HCT116 (cell line): ENCODE measurements around the gene ABCC10. TPM values are rescaled to one million over a fixed set of nuclear protein-coding genes. Genes with fewer than 3 reads are reported as not detected.

Experiments
- ATAC-seq: fragments of 200-7000 bp; cut with Tn5 transposase; 2 replicates; pipeline ENCODE4 v1.9.1; 2020; ENCODE audit warnings: mild to moderate bottlenecking, moderate library complexity
- BruUV-seq: library from RNA; stranded (reverse); fragments of 400-500 nt; replicated peaks from 2 replicates; lab custom pipeline; 2021; lab: Mats Ljungman, UMichigan
- CTCF ChIA-PET: fragments of 300-600 bp; sonication (Branson Sonifier 250); formaldehyde crosslinking; loops from one replicate; lab custom pipeline; 2021; ENCODE audit warnings: antibody characterized with exemption; lab: Charles Lee
- POLR2A ChIA-PET: fragments of 300-600, 350-600 bp; sonication (Branson Sonifier 250); formaldehyde crosslinking; loops from one replicate; lab custom pipeline; 2021; ENCODE audit warnings: antibody characterized with exemption; lab: Charles Lee
- RAD21 ChIA-PET, 2 experiments: fragments of 300-600 bp; sonication (Branson Sonifier 250); formaldehyde crosslinking; loops; one replicate each; lab custom pipeline; 2023; ENCODE audit warnings: low total read pairs in 2 of 2; ENCODE audit not compliant: uncharacterized antibody in 2 of 2, unreplicated experiment in 2 of 2, low non-redundant PET in 1 of 2; lab: Charles Lee
- DNase-seq: peaks from one replicate; pipeline ENCODE4 v3.0.0-alpha.2; 2010; ENCODE audit warnings: low read depth, low spot score
- H2AFZ ChIP-seq: fragments of 200-600 bp; shearing (Covaris generic), sonication (generic); 2 replicates; pipeline ENCODE4 v1.6.1; 2017; ENCODE audit warnings: low read depth, mixed run types, mixed read lengths, antibody characterized with exemption, low read length; ENCODE audit not compliant: poor library complexity, severe bottlenecking
- H3K27ac ChIP-seq: 2 replicates; pipeline ENCODE4 v1.5.1; 2012; ENCODE audit warnings: low read depth, low read length
- H3K27me3 ChIP-seq: fragments of 200-600 bp; sonication (generic); 2 replicates; pipeline ENCODE4 v1.6.1; 2016; ENCODE audit warnings: mixed run types, low read length, mixed read lengths; ENCODE audit not compliant: insufficient read depth
- H3K36me3 ChIP-seq, 2 experiments: fragments of 200-500 bp in 1 of 2; fragments of 200-600 bp in 1 of 2; sonication (Bioruptor generic) in 1 of 2; sonication (generic) in 1 of 2; 2 replicates each; pipeline versions ENCODE4 v1.5.1 to v1.6.1; 2014 to 2016; ENCODE audit warnings: low read length in 2 of 2, inconsistent platforms in 1 of 2, mixed read lengths in 1 of 2, mixed run types in 1 of 2; ENCODE audit not compliant: insufficient read depth in 2 of 2, control insufficient read depth in 1 of 2
- H3K4me1 ChIP-seq, 2 experiments: fragments of 200-600 bp in 1 of 2; sonication (generic) in 1 of 2; 2 replicates each; pipeline versions ENCODE4 v1.5.1 to v1.6.1; 2012 to 2017; ENCODE audit warnings: low read length in 2 of 2, inconsistent platforms in 1 of 2, mild to moderate bottlenecking in 1 of 2, mixed read lengths in 1 of 2, mixed run types in 1 of 2, moderate library complexity in 1 of 2; ENCODE audit not compliant: insufficient read depth in 2 of 2, control insufficient read depth in 1 of 2
- H3K4me2 ChIP-seq: fragments of 200-600 bp; sonication (generic); 2 replicates; pipeline ENCODE4 v1.6.1; 2017; ENCODE audit warnings: mixed run types, low read length, mixed read lengths
- H3K4me3 ChIP-seq, 2 experiments: fragments of 200-600 bp in 1 of 2; sonication (generic) in 1 of 2; replicated peaks in 1 of 2; 2 replicates each; pipeline ENCODE4 v1.5.1; 2011 to 2016; ENCODE audit warnings: low read length in 2 of 2, control low read depth in 1 of 2, low read depth in 1 of 2, mild to moderate bottlenecking in 1 of 2, mixed read lengths in 1 of 2, mixed run types in 1 of 2
- H3K79me2 ChIP-seq: fragments of 200-600 bp; sonication (generic); 2 replicates; pipeline ENCODE4 v1.6.1; 2017; ENCODE audit warnings: mild to moderate bottlenecking, mixed run types, low read length, moderate library complexity, mixed read lengths; ENCODE audit not compliant: insufficient read depth
- H3K9ac ChIP-seq: fragments of 200-600 bp; sonication (generic); 2 replicates; pipeline ENCODE4 v1.6.1; 2016; ENCODE audit warnings: low read length, mixed read lengths
- H3K9me2 ChIP-seq: fragments of 200-600 bp; sonication (generic), shearing (Covaris generic); 2 replicates; pipeline ENCODE4 v1.6.1; 2017; ENCODE audit warnings: mixed run types, mild to moderate bottlenecking, moderate library complexity; ENCODE audit not compliant: insufficient read depth
- H3K9me3 ChIP-seq, 2 experiments: fragments of 200-500 bp in 1 of 2; fragments of 200-600 bp in 1 of 2; sonication (Bioruptor generic) in 1 of 2; sonication (generic) in 1 of 2; 2 replicates each; pipeline ENCODE4 v1.6.1; 2014 to 2017; ENCODE audit warnings: low read length in 2 of 2, mixed read lengths in 2 of 2, inconsistent platforms in 1 of 2, low read depth in 1 of 2, mild to moderate bottlenecking in 1 of 2, mixed run types in 1 of 2, moderate library complexity in 1 of 2; ENCODE audit not compliant: control insufficient read depth in 1 of 2, insufficient read depth in 1 of 2
- H4K20me1 ChIP-seq: fragments of 200-600 bp; sonication (generic), shearing (Covaris generic); 2 replicates; pipeline ENCODE4 v1.6.1; 2017; ENCODE audit warnings: mixed run types, mild to moderate bottlenecking, moderate library complexity; ENCODE audit not compliant: insufficient read depth
- CEBPB ChIP-seq: IDR thresholded peaks from 2 replicates; pipeline ENCODE4 v1.6.1; 2012; ENCODE audit warnings: low read depth
- EGR1 ChIP-seq: IDR thresholded peaks from 2 replicates; pipeline ENCODE4 v1.6.1; 2012; ENCODE audit warnings: low read depth
- EZH2phosphoT487 ChIP-seq: fragments of 200-600 bp; IDR thresholded peaks from 2 replicates; pipeline ENCODE4 v1.6.1; 2018; ENCODE audit warnings: antibody characterized with exemption, borderline replicate concordance
- FOSL1 ChIP-seq: IDR thresholded peaks from 2 replicates; pipeline ENCODE4 v1.6.1; 2012; ENCODE audit warnings: low read depth
- JUND ChIP-seq: IDR thresholded peaks from 2 replicates; pipeline ENCODE4 v1.6.1; 2012
- RAD21 ChIP-seq: IDR thresholded peaks from 2 replicates; pipeline ENCODE4 v1.6.1; 2012; ENCODE audit warnings: low read depth, mild to moderate bottlenecking
- SP1 ChIP-seq: IDR thresholded peaks from 2 replicates; pipeline ENCODE4 v1.6.1; 2012; ENCODE audit warnings: low read depth
- TCF7L2 ChIP-seq: IDR thresholded peaks from 2 replicates; pipeline ENCODE4 v1.7.0; 2011; ENCODE audit warnings: borderline replicate concordance, inconsistent platforms; ENCODE audit not compliant: insufficient read depth, insufficient read length; ENCODE audit errors: extremely low read depth
- YY1 ChIP-seq: IDR thresholded peaks from 2 replicates; pipeline ENCODE4 v1.6.1; 2011; ENCODE audit warnings: low read length, low read depth, moderate library complexity, mild to moderate bottlenecking; ENCODE audit not compliant: insufficient replicate concordance; ENCODE audit errors: extremely low read depth
- ZFX ChIP-seq: fragments of 450-650 bp; IDR thresholded peaks from 2 replicates; pipeline ENCODE4 v1.6.1; 2017
- ZNF274 ChIP-seq: fragments of 200-500 bp; sonication (Bioruptor generic); IDR thresholded peaks from 2 replicates; pipeline ENCODE4 v1.6.1; 2014; ENCODE audit warnings: mild to moderate bottlenecking, low read depth, low read length, inconsistent platforms
- intact Hi-C: fragments of 100-400 bp; cut with micrococcal nuclease; formaldehyde crosslinking; loops from 2 replicates; pipeline ENCODE4 v1.10.0; 2022
- total RNA-seq: library from RNA; stranded (reverse); gene quantifications from one replicate; pipeline ENCODE4 v1.2.1, GENCODE V29; 2021; ENCODE audit not compliant: unreplicated experiment
- TF ChIP-seq, protein P1 (sequence below): IDR thresholded peaks from 2 replicates; pipeline ENCODE4 v1.6.1; 2012
- TF ChIP-seq, protein P2 (sequence below): IDR thresholded peaks from 2 replicates; pipeline ENCODE4 v1.6.1; 2012; ENCODE audit warnings: low read depth
- TF ChIP-seq, protein P3 (sequence below), 3 experiments: fragments of 200-600 bp in 1 of 3; sonication (generic) in 1 of 3; IDR thresholded peaks in 2 of 3; conservative IDR thresholded peaks in 1 of 3; 2 replicates each; pipeline ENCODE4 v1.5.1; 2012 to 2017; ENCODE audit warnings: low read depth in 2 of 3, low read length in 2 of 3, antibody characterized with exemption in 1 of 3, borderline replicate concordance in 1 of 3, control low read depth in 1 of 3, mild to moderate bottlenecking in 1 of 3, mixed read lengths in 1 of 3, mixed run types in 1 of 3, moderate library complexity in 1 of 3; ENCODE audit not compliant: insufficient read depth in 1 of 3

Gene ABCC10
- total RNA-seq, 1 experiment from 2014 or later: 29.9 TPM

DNA sequence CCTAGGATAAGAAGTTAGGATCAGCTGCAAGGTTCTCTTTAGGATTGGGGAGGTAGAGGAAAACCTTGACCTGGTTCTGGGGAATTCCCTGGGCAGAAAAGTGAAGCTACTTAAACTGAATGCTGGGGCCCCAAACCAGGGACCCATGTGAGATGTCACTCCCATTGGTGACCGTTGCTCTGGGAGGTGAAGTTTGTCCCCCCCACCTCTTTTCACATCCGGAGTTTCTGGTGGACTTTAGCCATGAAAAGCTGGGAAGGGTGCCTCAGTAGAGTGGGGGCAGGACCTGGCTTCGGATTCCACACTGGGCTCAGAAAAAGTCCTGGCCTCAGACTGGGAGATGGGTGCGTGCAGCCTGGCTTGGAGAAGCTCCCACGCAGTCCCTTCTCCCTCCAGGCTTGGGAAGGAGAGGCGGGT lies 63.2 kb downstream of the ABCC10 start:
- H3K9me3 ChIP-seq: no peaks in the 10 kb centered on the region
- DNase-seq (no peak), ATAC-seq (no peak)
- BruUV-seq: no TSS peak
- no peak overlapping the region for H2AFZ ChIP-seq
- no peaks in the 10 kb centered on the region for H4K20me1 ChIP-seq
- POLR2A ChIA-PET: no interaction called here
- H3K27me3 ChIP-seq: no peaks in the 10 kb centered on the region
- CTCF ChIA-PET: interaction anchor here (1.7 kb wide), 1 partner anchor 15 kb away, joined by 7 read pairs; no protein-coding TSS in a partner anchor
- no peak overlapping the region for H3K4me3 ChIP-seq
- intact Hi-C loops: no loop called here
- H3K27ac ChIP-seq: no peak overlapping the region
- TF ChIP-seq, protein P1, sequence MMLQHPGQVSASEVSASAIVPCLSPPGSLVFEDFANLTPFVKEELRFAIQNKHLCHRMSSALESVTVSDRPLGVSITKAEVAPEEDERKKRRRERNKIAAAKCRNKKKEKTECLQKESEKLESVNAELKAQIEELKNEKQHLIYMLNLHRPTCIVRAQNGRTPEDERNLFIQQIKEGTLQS: no peak
- no peak for TF ChIP-seq FOSL1
- TF ChIP-seq ZFX: no peak
- TF ChIP-seq, protein P2, sequence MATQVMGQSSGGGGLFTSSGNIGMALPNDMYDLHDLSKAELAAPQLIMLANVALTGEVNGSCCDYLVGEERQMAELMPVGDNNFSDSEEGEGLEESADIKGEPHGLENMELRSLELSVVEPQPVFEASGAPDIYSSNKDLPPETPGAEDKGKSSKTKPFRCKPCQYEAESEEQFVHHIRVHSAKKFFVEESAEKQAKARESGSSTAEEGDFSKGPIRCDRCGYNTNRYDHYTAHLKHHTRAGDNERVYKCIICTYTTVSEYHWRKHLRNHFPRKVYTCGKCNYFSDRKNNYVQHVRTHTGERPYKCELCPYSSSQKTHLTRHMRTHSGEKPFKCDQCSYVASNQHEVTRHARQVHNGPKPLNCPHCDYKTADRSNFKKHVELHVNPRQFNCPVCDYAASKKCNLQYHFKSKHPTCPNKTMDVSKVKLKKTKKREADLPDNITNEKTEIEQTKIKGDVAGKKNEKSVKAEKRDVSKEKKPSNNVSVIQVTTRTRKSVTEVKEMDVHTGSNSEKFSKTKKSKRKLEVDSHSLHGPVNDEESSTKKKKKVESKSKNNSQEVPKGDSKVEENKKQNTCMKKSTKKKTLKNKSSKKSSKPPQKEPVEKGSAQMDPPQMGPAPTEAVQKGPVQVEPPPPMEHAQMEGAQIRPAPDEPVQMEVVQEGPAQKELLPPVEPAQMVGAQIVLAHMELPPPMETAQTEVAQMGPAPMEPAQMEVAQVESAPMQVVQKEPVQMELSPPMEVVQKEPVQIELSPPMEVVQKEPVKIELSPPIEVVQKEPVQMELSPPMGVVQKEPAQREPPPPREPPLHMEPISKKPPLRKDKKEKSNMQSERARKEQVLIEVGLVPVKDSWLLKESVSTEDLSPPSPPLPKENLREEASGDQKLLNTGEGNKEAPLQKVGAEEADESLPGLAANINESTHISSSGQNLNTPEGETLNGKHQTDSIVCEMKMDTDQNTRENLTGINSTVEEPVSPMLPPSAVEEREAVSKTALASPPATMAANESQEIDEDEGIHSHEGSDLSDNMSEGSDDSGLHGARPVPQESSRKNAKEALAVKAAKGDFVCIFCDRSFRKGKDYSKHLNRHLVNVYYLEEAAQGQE: no peak
- no peak for TF ChIP-seq YY1
- TF ChIP-seq ZNF274: no peak
- no peak for TF ChIP-seq JUND
- no peak for TF ChIP-seq EGR1
- TF ChIP-seq SP1: no peak
- TF ChIP-seq TCF7L2: no peak
- TF ChIP-seq EZH2phosphoT487: no peak
- no peak for TF ChIP-seq CEBPB
- TF ChIP-seq, protein P3, sequence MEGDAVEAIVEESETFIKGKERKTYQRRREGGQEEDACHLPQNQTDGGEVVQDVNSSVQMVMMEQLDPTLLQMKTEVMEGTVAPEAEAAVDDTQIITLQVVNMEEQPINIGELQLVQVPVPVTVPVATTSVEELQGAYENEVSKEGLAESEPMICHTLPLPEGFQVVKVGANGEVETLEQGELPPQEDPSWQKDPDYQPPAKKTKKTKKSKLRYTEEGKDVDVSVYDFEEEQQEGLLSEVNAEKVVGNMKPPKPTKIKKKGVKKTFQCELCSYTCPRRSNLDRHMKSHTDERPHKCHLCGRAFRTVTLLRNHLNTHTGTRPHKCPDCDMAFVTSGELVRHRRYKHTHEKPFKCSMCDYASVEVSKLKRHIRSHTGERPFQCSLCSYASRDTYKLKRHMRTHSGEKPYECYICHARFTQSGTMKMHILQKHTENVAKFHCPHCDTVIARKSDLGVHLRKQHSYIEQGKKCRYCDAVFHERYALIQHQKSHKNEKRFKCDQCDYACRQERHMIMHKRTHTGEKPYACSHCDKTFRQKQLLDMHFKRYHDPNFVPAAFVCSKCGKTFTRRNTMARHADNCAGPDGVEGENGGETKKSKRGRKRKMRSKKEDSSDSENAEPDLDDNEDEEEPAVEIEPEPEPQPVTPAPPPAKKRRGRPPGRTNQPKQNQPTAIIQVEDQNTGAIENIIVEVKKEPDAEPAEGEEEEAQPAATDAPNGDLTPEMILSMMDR (IDR thresholded peaks at IDR 0.05 in 2 of 3, conservative IDR thresholded peaks at IDR 0.05 in 1 of 3; ENCODE audit: borderline replicate concordance in 1 of 3, insufficient read depth in 1 of 3, low read depth in 2 of 3, low read length in 2 of 3): no peak
- TF ChIP-seq RAD21: no peak
- TF ChIP-seq, all 23 proteins: peak for 0
- RAD21 ChIA-PET: no interaction called here
- no peak overlapping the region for H3K9ac ChIP-seq
- peaks cover 48% of the 10 kb centered on the region for H3K79me2 ChIP-seq
- H3K4me1 ChIP-seq: peaks cover 11 to 36% of the 10 kb centered on the region in 2 experiments
- no peak overlapping the region for H3K4me2 ChIP-seq
- H3K9me2 ChIP-seq: no peaks in the 10 kb centered on the region
- H3K36me3 ChIP-seq: no peaks in the 10 kb centered on the region
